ENCODE measurements around the gene ITGA2.

- TF ChIP-seq CTCF (IDR thresholded peaks at IDR 0.05), result no peak
- no peak for TF ChIP-seq POLR2A (IDR thresholded peaks at IDR 0.05)
Observed at GRCh38 chr5:53084546-53085255, 95.5 kb downstream of the ITGA2 start.

Data from thyroid gland (tissue), 4 donors.